Measurements from ENCODE around the gene SAFB2.

SAFB2 gene

GRCh38 chr19:5624018-5624663, 1.6 kb upstream of the SAFB2 start:
- Histone ChIP-seq H3K4me1 (ENCODE audit: control insufficient read depth, insufficient read depth, low read length, poor library complexity, severe bottlenecking) (peaks cover 68% of the 10 kb centered on the region), H3K4me3 (ENCODE audit: insufficient read depth, low read depth, low read length, poor library complexity, severe bottlenecking) (peak overlapping the region; percentile 99), H3K9me3 (ENCODE audit: control insufficient read depth, low read length) (no peaks in the 10 kb centered on the region), H3K27ac (ENCODE audit: insufficient read depth, low read length, poor library complexity, severe bottlenecking) (peak overlapping the region; percentile 97), H3K27me3 (replicated peaks; ENCODE audit: control insufficient read depth, insufficient read depth, low read length, poor library complexity, severe bottlenecking) (no peaks in the 10 kb centered on the region), H3K36me3 (ENCODE audit: control insufficient read depth, insufficient read depth, low read length) (peaks cover 50% of the 10 kb centered on the region)
- no peak for DNase-seq

GRCh38 chr19:5623397-5624017, 931 bp upstream of the SAFB2 start:
- peaks cover 51% of the 10 kb centered on the region for H3K36me3 ChIP-seq (ENCODE audit: control insufficient read depth, insufficient read depth, low read length)
- H3K27ac ChIP-seq (ENCODE audit: insufficient read depth, low read length, poor library complexity, severe bottlenecking), result peak overlapping the region; percentile 97
- peaks cover 63% of the 10 kb centered on the region for H3K4me1 ChIP-seq (ENCODE audit: control insufficient read depth, insufficient read depth, low read length, poor library complexity, severe bottlenecking)
- peak overlapping the region; percentile 99 for H3K4me3 ChIP-seq (ENCODE audit: insufficient read depth, low read depth, low read length, poor library complexity, severe bottlenecking)
- no peaks in the 10 kb centered on the region for H3K27me3 ChIP-seq (replicated peaks; ENCODE audit: control insufficient read depth, insufficient read depth, low read length, poor library complexity, severe bottlenecking)
- H3K9me3 ChIP-seq (ENCODE audit: control insufficient read depth, low read length), result no peaks in the 10 kb centered on the region
- no peak for DNase-seq

- Histone ChIP-seq H3K9me3 (ENCODE audit: control insufficient read depth, low read length) (no peaks in the 10 kb centered on the region), H3K4me1 (ENCODE audit: control insufficient read depth, insufficient read depth, low read length, poor library complexity, severe bottlenecking) (peaks cover 57% of the 10 kb centered on the region), H3K36me3 (ENCODE audit: control insufficient read depth, insufficient read depth, low read length) (peaks cover 46% of the 10 kb centered on the region), H3K4me3 (ENCODE audit: insufficient read depth, low read depth, low read length, poor library complexity, severe bottlenecking) (peak overlapping the region; percentile 99), H3K27ac (ENCODE audit: insufficient read depth, low read length, poor library complexity, severe bottlenecking) (peak overlapping the region; percentile 97), H3K27me3 (replicated peaks; ENCODE audit: control insufficient read depth, insufficient read depth, low read length, poor library complexity, severe bottlenecking) (no peaks in the 10 kb centered on the region)
- DNase-seq, result no peak
Observed at GRCh38 chr19:5621945-5622464, 571 bp downstream of the SAFB2 start.

GRCh38 chr19:5621311-5621944, 1.1 kb downstream of the SAFB2 start:
- DNase-seq, result no peak
- Histone ChIP-seq H3K4me1 (ENCODE audit: control insufficient read depth, insufficient read depth, low read length, poor library complexity, severe bottlenecking) (peaks cover 52% of the 10 kb centered on the region), H3K4me3 (ENCODE audit: insufficient read depth, low read depth, low read length, poor library complexity, severe bottlenecking) (peak overlapping the region; percentile 99), H3K9me3 (ENCODE audit: control insufficient read depth, low read length) (no peaks in the 10 kb centered on the region), H3K27ac (ENCODE audit: insufficient read depth, low read length, poor library complexity, severe bottlenecking) (peak overlapping the region; percentile 97), H3K36me3 (ENCODE audit: control insufficient read depth, insufficient read depth, low read length) (peaks cover 43% of the 10 kb centered on the region), H3K27me3 (replicated peaks; ENCODE audit: control insufficient read depth, insufficient read depth, low read length, poor library complexity, severe bottlenecking) (no peaks in the 10 kb centered on the region)

- no peak overlapping the region for H3K4me3 ChIP-seq (ENCODE audit: insufficient read depth, low read depth, low read length, poor library complexity, severe bottlenecking)
- peaks cover 44% of the 10 kb centered on the region for H3K36me3 ChIP-seq (ENCODE audit: control insufficient read depth, insufficient read depth, low read length)
- H3K4me1 ChIP-seq (ENCODE audit: control insufficient read depth, insufficient read depth, low read length, poor library complexity, severe bottlenecking), result peaks cover 37% of the 10 kb centered on the region
- H3K27ac ChIP-seq (ENCODE audit: insufficient read depth, low read length, poor library complexity, severe bottlenecking), result no peak overlapping the region
- no peaks in the 10 kb centered on the region for H3K27me3 ChIP-seq (replicated peaks; ENCODE audit: control insufficient read depth, insufficient read depth, low read length, poor library complexity, severe bottlenecking)
- H3K9me3 ChIP-seq (ENCODE audit: control insufficient read depth, low read length), result no peaks in the 10 kb centered on the region
- no peak for DNase-seq
Observed at GRCh38 chr19:5619946-5620345, 2.6 kb downstream of the SAFB2 start.

- H3K27ac ChIP-seq (ENCODE audit: insufficient read depth, low read length, poor library complexity, severe bottlenecking), result no peak overlapping the region
Observed at GRCh38 chr19:5618591-5618990, 4.0 kb downstream of the SAFB2 start.

GRCh38 chr19:5617080-5617479, 5.5 kb downstream of the SAFB2 start:
- Histone ChIP-seq H3K4me3 (ENCODE audit: insufficient read depth, low read depth, low read length, poor library complexity, severe bottlenecking) (no peak overlapping the region), H3K4me1 (ENCODE audit: control insufficient read depth, insufficient read depth, low read length, poor library complexity, severe bottlenecking) (peaks cover 28% of the 10 kb centered on the region), H3K9me3 (ENCODE audit: control insufficient read depth, low read length) (no peaks in the 10 kb centered on the region), H3K27me3 (replicated peaks; ENCODE audit: control insufficient read depth, insufficient read depth, low read length, poor library complexity, severe bottlenecking) (no peaks in the 10 kb centered on the region), H3K36me3 (ENCODE audit: control insufficient read depth, insufficient read depth, low read length) (peaks cover 70% of the 10 kb centered on the region), H3K27ac (ENCODE audit: insufficient read depth, low read length, poor library complexity, severe bottlenecking) (no peak overlapping the region)
- no peak for DNase-seq

More at GRCh38 chr19:5618591-5618990, 4.0 kb downstream of the SAFB2 start:
- no peak overlapping the region for H3K4me3 ChIP-seq (ENCODE audit: insufficient read depth, low read depth, low read length, poor library complexity, severe bottlenecking)
- no peaks in the 10 kb centered on the region for H3K9me3 ChIP-seq (ENCODE audit: control insufficient read depth, low read length)
- no peaks in the 10 kb centered on the region for H3K27me3 ChIP-seq (replicated peaks; ENCODE audit: control insufficient read depth, insufficient read depth, low read length, poor library complexity, severe bottlenecking)
- peaks cover 28% of the 10 kb centered on the region for H3K4me1 ChIP-seq (ENCODE audit: control insufficient read depth, insufficient read depth, low read length, poor library complexity, severe bottlenecking)
- peaks cover 57% of the 10 kb centered on the region for H3K36me3 ChIP-seq (ENCODE audit: control insufficient read depth, insufficient read depth, low read length)
- DNase-seq, result no peak

- Histone ChIP-seq H3K27ac (ENCODE audit: insufficient read depth, low read length, poor library complexity, severe bottlenecking) (no peak overlapping the region), H3K4me1 (ENCODE audit: control insufficient read depth, insufficient read depth, low read length, poor library complexity, severe bottlenecking) (peaks cover 19% of the 10 kb centered on the region), H3K4me3 (ENCODE audit: insufficient read depth, low read depth, low read length, poor library complexity, severe bottlenecking) (no peak overlapping the region), H3K27me3 (replicated peaks; ENCODE audit: control insufficient read depth, insufficient read depth, low read length, poor library complexity, severe bottlenecking) (no peaks in the 10 kb centered on the region), H3K36me3 (ENCODE audit: control insufficient read depth, insufficient read depth, low read length) (peaks cover 74% of the 10 kb centered on the region), H3K9me3 (ENCODE audit: control insufficient read depth, low read length) (no peaks in the 10 kb centered on the region)
- DNase-seq, result no peak
Observed at GRCh38 chr19:5615756-5616327, 6.7 kb downstream of the SAFB2 start.

GRCh38 chr19:5612891-5613865, 9.4 kb downstream of the SAFB2 start:
- DNase-seq, result no peak
- peaks cover 6% of the 10 kb centered on the region for H3K4me1 ChIP-seq (ENCODE audit: control insufficient read depth, insufficient read depth, low read length, poor library complexity, severe bottlenecking)
- H3K4me3 ChIP-seq (ENCODE audit: insufficient read depth, low read depth, low read length, poor library complexity, severe bottlenecking), result no peak overlapping the region
- H3K36me3 ChIP-seq (ENCODE audit: control insufficient read depth, insufficient read depth, low read length), result peaks cover 81% of the 10 kb centered on the region
- no peak overlapping the region for H3K27ac ChIP-seq (ENCODE audit: insufficient read depth, low read length, poor library complexity, severe bottlenecking)
- no peaks in the 10 kb centered on the region for H3K27me3 ChIP-seq (replicated peaks; ENCODE audit: control insufficient read depth, insufficient read depth, low read length, poor library complexity, severe bottlenecking)
- no peaks in the 10 kb centered on the region for H3K9me3 ChIP-seq (ENCODE audit: control insufficient read depth, low read length)
